Measurements from ENCODE around the gene GPC1. TPM values are rescaled to one million over a fixed set of nuclear protein-coding genes. Genes with fewer than 3 reads are reported as not detected.

GPC1 gene
- total RNA-seq, 1 donor from 2014 or later = 4.5 TPM

GRCh38 chr2:240455647-240456446 is 20.4 kb downstream of the GPC1 start:
- DNase-seq (ENCODE audit: low spot score) = no peak

DNA sequence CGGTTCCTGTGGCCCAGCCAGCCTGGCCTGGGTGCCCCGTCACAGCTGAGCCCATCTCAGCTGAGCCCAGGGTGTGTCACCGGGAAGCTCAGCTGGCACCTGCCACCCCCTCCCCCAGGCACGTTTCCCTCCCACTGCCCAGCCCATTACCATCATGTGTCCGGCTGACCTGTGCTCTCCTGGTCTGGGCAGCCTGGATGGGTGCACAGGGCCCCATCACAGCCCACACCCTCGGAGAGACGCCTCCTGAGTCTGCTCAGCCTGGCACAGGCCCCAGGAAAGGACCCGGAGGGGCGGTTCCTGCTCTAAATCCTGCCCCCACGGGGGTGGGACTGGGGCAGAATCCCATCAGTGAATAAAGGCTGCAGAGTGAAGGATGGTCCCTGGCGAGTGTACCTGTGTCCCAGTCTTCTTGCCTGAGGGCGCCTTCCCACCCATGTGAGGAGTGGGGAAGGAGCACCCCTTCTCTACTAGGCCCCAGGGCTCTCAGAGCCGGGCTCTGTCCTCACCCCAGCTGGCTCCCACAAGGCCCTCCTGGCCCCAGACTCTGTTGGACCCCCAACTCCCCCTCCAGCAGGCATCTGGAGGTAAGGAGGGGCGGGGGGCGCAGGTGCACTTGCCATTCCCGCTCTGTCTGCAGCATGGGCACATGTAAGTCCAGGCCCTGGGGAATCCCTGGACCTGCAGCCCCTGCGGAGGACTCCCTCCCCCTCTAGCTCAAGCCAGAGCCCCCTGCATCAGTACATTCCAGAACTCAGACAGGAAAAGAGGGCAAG is 21.2 kb downstream of the GPC1 start:
- H3K4me3 Mint-ChIP-seq (ENCODE audit: unreplicated experiment) = no peak overlapping the region
- TF ChIP-seq CTCF (IDR thresholded peaks at IDR 0.05; ENCODE audit: unreplicated experiment) = no peak
- H3K27me3 Mint-ChIP-seq (ENCODE audit: unreplicated experiment) = peaks cover 24% of the 10 kb centered on the region
- H3K27ac Mint-ChIP-seq (ENCODE audit: unreplicated experiment) = no peak overlapping the region
- no peak for DNase-seq (ENCODE audit: low spot score)
- peaks cover 8% of the 10 kb centered on the region for H3K4me1 Mint-ChIP-seq (ENCODE audit: unreplicated experiment)
- no peaks in the 10 kb centered on the region for H3K9me3 Mint-ChIP-seq (ENCODE audit: unreplicated experiment)
- peaks cover 3% of the 10 kb centered on the region for H3K36me3 Mint-ChIP-seq (ENCODE audit: low read depth, unreplicated experiment)

More at GRCh38 chr2:240455647-240456446, 20.4 kb downstream of the GPC1 start:
- Mint-ChIP-seq H3K9me3 (ENCODE audit: unreplicated experiment) (no peaks in the 10 kb centered on the region), H3K27me3 (ENCODE audit: unreplicated experiment) (peaks cover 28% of the 10 kb centered on the region), H3K4me3 (ENCODE audit: unreplicated experiment) (no peak overlapping the region), H3K36me3 (ENCODE audit: low read depth, unreplicated experiment) (peaks cover 3% of the 10 kb centered on the region), H3K4me1 (ENCODE audit: unreplicated experiment) (peaks cover 8% of the 10 kb centered on the region), H3K27ac (ENCODE audit: unreplicated experiment) (no peak overlapping the region)
- no peak for TF ChIP-seq CTCF (IDR thresholded peaks at IDR 0.05; ENCODE audit: unreplicated experiment)

GRCh38 chr2:240457223-240458043 is 22.0 kb downstream of the GPC1 start:
- H3K27ac Mint-ChIP-seq (ENCODE audit: unreplicated experiment) = no peak overlapping the region
- H3K4me3 Mint-ChIP-seq (ENCODE audit: unreplicated experiment) = no peak overlapping the region
- peaks cover 19% of the 10 kb centered on the region for H3K27me3 Mint-ChIP-seq (ENCODE audit: unreplicated experiment)
- TF ChIP-seq CTCF (IDR thresholded peaks at IDR 0.05; ENCODE audit: unreplicated experiment) = no peak
- H3K9me3 Mint-ChIP-seq (ENCODE audit: unreplicated experiment) = no peaks in the 10 kb centered on the region
- H3K4me1 Mint-ChIP-seq (ENCODE audit: unreplicated experiment) = peaks cover 8% of the 10 kb centered on the region
- peaks cover 3% of the 10 kb centered on the region for H3K36me3 Mint-ChIP-seq (ENCODE audit: low read depth, unreplicated experiment)
- DNase-seq (ENCODE audit: low spot score) = no peak

GRCh38 chr2:240458044-240458899 is 22.8 kb downstream of the GPC1 start:
- peaks cover 19% of the 10 kb centered on the region for H3K27me3 Mint-ChIP-seq (ENCODE audit: unreplicated experiment)
- no peak overlapping the region for H3K4me3 Mint-ChIP-seq (ENCODE audit: unreplicated experiment)
- DNase-seq (ENCODE audit: low spot score) = no peak
- no peak for TF ChIP-seq CTCF (IDR thresholded peaks at IDR 0.05; ENCODE audit: unreplicated experiment)
- H3K4me1 Mint-ChIP-seq (ENCODE audit: unreplicated experiment) = peaks cover 8% of the 10 kb centered on the region
- H3K27ac Mint-ChIP-seq (ENCODE audit: unreplicated experiment) = no peak overlapping the region
- peaks cover 3% of the 10 kb centered on the region for H3K36me3 Mint-ChIP-seq (ENCODE audit: low read depth, unreplicated experiment)
- no peaks in the 10 kb centered on the region for H3K9me3 Mint-ChIP-seq (ENCODE audit: unreplicated experiment)
